BJ (cell line): ENCODE results near the gene DYDC1. TPM values are rescaled to one million over a fixed set of nuclear protein-coding genes. Genes with fewer than 3 reads are reported as not detected.

Experiments used
- CTCF ChIA-PET: fragments of 350-600 bp; formaldehyde crosslinking; extraction: SDS; loops from one replicate; lab custom pipeline; 2021; ENCODE audit warnings: antibody characterized with exemption, inconsistent platforms; lab: Yijun Ruan, JAX
- POLR2A ChIA-PET: fragments of 300-600 bp; sonication (Branson Sonifier 250); formaldehyde crosslinking; extraction: SDS; loops from one replicate; lab custom pipeline; 2021; ENCODE audit warnings: antibody characterized with exemption; lab: Charles Lee
- DNase-seq: peaks from one replicate; pipeline ENCODE4 v3.0.0-alpha.2; 2011; ENCODE audit warnings: low read depth
- H3K27me3 ChIP-seq: 2 replicates; pipeline ENCODE4 v1.6.0; 2011; ENCODE audit warnings: low read length; ENCODE audit not compliant: control insufficient read depth, insufficient read depth
- H3K36me3 ChIP-seq: 2 replicates; pipeline ENCODE4 v1.5.1; 2011; ENCODE audit warnings: low read length; ENCODE audit not compliant: control insufficient read depth, insufficient read depth
- H3K4me3 ChIP-seq: 2 replicates; pipeline ENCODE4 v1.5.1; 2011; ENCODE audit warnings: low read depth, mild to moderate bottlenecking, control low read depth, low read length
- polyA plus RNA-seq: library from polyadenylated mRNA; depleted of rRNA; stranded (reverse); fragments of >200 nt; gene quantifications from 2 replicates; pipeline ENCODE4 v1.2.3, GENCODE V29; 2011; rRNA removed
- TF ChIP-seq, protein P1 (sequence below): IDR thresholded peaks from 2 replicates; pipeline ENCODE4 v1.5.1; 2011; ENCODE audit warnings: low read depth, mild to moderate bottlenecking, control low read depth, inconsistent platforms, low read length, moderate library complexity; ENCODE audit not compliant: insufficient read depth

The DYDC1 gene
- polyA plus RNA-seq, 1 experiment, result not detected

DNA sequence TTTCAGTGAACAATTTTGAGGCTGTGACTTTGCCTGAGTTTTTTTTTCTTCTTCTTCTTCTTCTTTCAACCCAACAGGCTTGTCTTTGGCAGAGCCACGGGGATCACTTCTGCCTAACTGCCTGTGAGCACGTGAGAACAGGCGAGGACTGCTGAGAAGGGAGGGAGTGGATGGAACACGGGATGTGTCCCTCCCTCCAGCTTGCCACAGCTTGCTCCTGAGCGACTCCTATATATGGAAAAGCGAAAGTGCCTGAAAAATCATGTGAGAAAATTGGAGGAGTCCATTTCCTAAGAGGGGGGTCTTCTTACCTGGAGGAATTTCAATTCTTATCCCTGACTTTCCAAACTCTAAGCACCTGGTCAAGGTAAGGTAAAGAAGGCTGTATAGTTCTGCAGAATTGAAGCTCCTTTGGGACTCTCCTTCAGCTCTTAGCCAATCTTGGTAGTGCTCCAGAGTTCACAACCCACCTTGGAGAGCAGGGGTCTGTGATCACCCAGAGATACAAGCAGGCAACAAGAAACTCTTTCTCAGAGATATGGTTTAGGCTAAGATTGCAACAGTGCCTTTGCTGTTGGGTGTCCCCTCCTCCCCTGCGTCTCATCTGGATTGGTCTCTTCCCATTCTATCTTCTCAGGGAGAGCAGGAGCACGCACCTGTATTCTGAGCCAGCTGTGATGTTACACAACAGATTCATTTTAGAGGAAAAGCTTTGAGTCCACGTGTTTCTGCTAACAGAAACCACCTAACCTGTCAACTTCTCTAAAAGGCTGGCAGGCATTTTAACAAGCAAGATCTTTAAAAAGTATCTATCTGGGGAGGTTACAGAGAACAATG, 66.9 kb downstream of the DYDC1 start, which contains the start of gene MAT1A:
Gene MAT1A, minus strand, starts transcription at position 208 of the 837 bp plus-strand sequence. CDS start 235 bp downstream, outside the sequence.
- DNase-seq, result no peak
- Histone ChIP-seq H3K36me3 (no peaks in the 10 kb centered on the region), H3K4me3 (no peak within 1 kb of the TSS), H3K27me3 (no peaks in the 10 kb centered on the region; the same call in 1 of the 2 replicates)
- ChIA-PET POLR2A (no interaction called here), CTCF (no interaction called here)
- TF ChIP-seq, protein P1, sequence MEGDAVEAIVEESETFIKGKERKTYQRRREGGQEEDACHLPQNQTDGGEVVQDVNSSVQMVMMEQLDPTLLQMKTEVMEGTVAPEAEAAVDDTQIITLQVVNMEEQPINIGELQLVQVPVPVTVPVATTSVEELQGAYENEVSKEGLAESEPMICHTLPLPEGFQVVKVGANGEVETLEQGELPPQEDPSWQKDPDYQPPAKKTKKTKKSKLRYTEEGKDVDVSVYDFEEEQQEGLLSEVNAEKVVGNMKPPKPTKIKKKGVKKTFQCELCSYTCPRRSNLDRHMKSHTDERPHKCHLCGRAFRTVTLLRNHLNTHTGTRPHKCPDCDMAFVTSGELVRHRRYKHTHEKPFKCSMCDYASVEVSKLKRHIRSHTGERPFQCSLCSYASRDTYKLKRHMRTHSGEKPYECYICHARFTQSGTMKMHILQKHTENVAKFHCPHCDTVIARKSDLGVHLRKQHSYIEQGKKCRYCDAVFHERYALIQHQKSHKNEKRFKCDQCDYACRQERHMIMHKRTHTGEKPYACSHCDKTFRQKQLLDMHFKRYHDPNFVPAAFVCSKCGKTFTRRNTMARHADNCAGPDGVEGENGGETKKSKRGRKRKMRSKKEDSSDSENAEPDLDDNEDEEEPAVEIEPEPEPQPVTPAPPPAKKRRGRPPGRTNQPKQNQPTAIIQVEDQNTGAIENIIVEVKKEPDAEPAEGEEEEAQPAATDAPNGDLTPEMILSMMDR, result no peak

DNA sequence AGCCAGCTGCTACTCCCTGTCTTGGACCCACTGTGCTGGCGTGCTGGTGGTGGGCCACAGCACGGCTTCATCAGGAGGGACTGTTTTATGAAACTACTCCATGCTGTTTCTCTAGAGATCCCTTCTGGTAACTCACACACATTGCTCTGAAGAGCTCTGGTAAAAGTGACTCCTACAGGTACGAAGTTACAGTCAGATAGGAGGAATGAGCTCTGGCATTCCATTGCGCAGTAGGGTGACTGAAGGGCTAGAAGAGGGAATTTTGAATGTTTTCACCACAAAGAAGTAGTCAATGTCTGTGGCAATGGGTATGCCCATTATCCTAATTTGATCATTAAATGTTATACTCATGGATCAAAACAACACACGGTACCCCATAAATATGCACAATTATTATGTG, 67.7 kb downstream of the DYDC1 start:
- ChIA-PET CTCF (no interaction called here), POLR2A (no interaction called here)

More for the DNA sequence above, 67.7 kb downstream of the DYDC1 start:
- TF ChIP-seq, protein P1, result no peak
- Histone ChIP-seq H3K27me3 (no peaks in the 10 kb centered on the region; the same call in 1 of the 2 replicates), H3K36me3 (no peaks in the 10 kb centered on the region), H3K4me3 (no peak overlapping the region)
- DNase-seq, result no peak

Other genes starting within 250 kb of the DYDC1 start
- 16.3 and 19.3 TPM in 2 replicates for gene PLAC9, start 224.0 kb downstream of the DYDC1 start, polyA plus RNA-seq
- gene ANXA11, start 151.2 kb downstream of the DYDC1 start, polyA plus RNA-seq, result 210 and 239 TPM in 2 replicates
- not detected in 2 replicates for gene MAT1A, start 67.1 kb downstream of the DYDC1 start, polyA plus RNA-seq
- not detected in 2 replicates for gene DYDC2, start within 50 bp of the DYDC1 start, polyA plus RNA-seq
- 1.0 and 1.3 TPM in 2 replicates for gene PRXL2A, start 51.8 kb upstream of the DYDC1 start, polyA plus RNA-seq
- 18.3 and 33.3 TPM in 2 replicates for gene TSPAN14, start 97.6 kb upstream of the DYDC1 start, polyA plus RNA-seq
- gene SH2D4B, start 181.1 kb upstream of the DYDC1 start, polyA plus RNA-seq, result not detected in 2 replicates